Neural cell (in vitro differentiated cells): ENCODE results near the gene ARIH1. TPM values are rescaled to one million over a fixed set of nuclear protein-coding genes. Genes with fewer than 3 reads are reported as not detected.

Source experiments
- H2AFZ ChIP-seq: fragments of 200-600, 300-800 bp; sonication (generic), shearing (Covaris generic); 2 replicates; pipeline ENCODE4 v1.6.0; 2014; ENCODE audit warnings: low read depth, mild to moderate bottlenecking, antibody characterized with exemption, low read length, moderate library complexity
- H3F3A ChIP-seq: fragments of 200-600 bp; shearing (Covaris generic); 2 replicates; pipeline ENCODE4 v1.6.1; 2016; ENCODE audit warnings: mild to moderate bottlenecking, moderate library complexity, mixed read lengths, antibody characterized with exemption, low read length; ENCODE audit not compliant: insufficient read depth, poor library complexity, severe bottlenecking
- H3K27ac ChIP-seq: fragments of 200-600, 300-800 bp; sonication (generic), shearing (Covaris generic); 2 replicates; pipeline ENCODE4 v1.5.1; 2014; ENCODE audit warnings: mild to moderate bottlenecking, low read length, moderate library complexity
- H3K27me3 ChIP-seq: fragments of 300-800, 200-600 bp; sonication (generic), shearing (Covaris generic); 2 replicates; pipeline ENCODE4 v1.6.0; 2014; ENCODE audit warnings: mild to moderate bottlenecking, low read depth, low read length, moderate library complexity; ENCODE audit not compliant: insufficient read depth
- H3K36me3 ChIP-seq: fragments of 300-800, 200-600 bp; sonication (generic), shearing (Covaris generic); 2 replicates; pipeline ENCODE4 v1.5.1; 2014; ENCODE audit warnings: mild to moderate bottlenecking, antibody characterized with exemption, low read length, moderate library complexity; ENCODE audit not compliant: insufficient read depth
- H3K4me2 ChIP-seq: fragments of 300-800, 200-600 bp; sonication (generic), shearing (Covaris generic); 2 replicates; pipeline ENCODE4 v1.6.0; 2014; ENCODE audit warnings: mild to moderate bottlenecking, low read length
- H3K4me3 ChIP-seq: fragments of 300-800, 200-600 bp; sonication (generic), shearing (Covaris generic); 2 replicates; pipeline ENCODE4 v1.5.1; 2014; ENCODE audit warnings: mild to moderate bottlenecking, low read length, moderate library complexity
- H3K79me2 ChIP-seq: fragments of 200-600 bp; shearing (Covaris generic); replicated peaks from 2 replicates; pipeline ENCODE4 v1.6.0; 2014; ENCODE audit warnings: mild to moderate bottlenecking, low read length, moderate library complexity; ENCODE audit not compliant: insufficient read depth
- H3K9ac ChIP-seq: fragments of 300-800, 200-600 bp; sonication (generic), shearing (Covaris generic); 2 replicates; pipeline ENCODE4 v1.6.1; 2016; ENCODE audit warnings: mild to moderate bottlenecking, low read length, mixed read lengths
- H3K9me2 ChIP-seq: fragments of 200-600 bp; shearing (Covaris generic); 2 replicates; pipeline ENCODE4 v1.6.1; 2016; ENCODE audit warnings: mild to moderate bottlenecking, low read length, mixed read lengths; ENCODE audit not compliant: insufficient read depth
- H3K9me3 ChIP-seq: fragments of 200-600, 300-800 bp; sonication (generic), shearing (Covaris generic); 2 replicates; pipeline ENCODE4 v1.6.1; 2016; ENCODE audit warnings: mild to moderate bottlenecking, mixed run types, low read length, moderate library complexity, mixed read lengths
- H4K20me1 ChIP-seq: fragments of 200-600 bp; shearing (Covaris generic); 2 replicates; pipeline ENCODE4 v1.6.1; 2016; ENCODE audit warnings: mild to moderate bottlenecking, mixed run types; ENCODE audit not compliant: insufficient read depth
- CTCF ChIP-seq: fragments of 450-650 bp; IDR thresholded peaks from 2 replicates; pipeline ENCODE4 v1.5.1; 2014; ENCODE audit warnings: antibody characterized with exemption, mild to moderate bottlenecking, moderate library complexity; ENCODE audit not compliant: poor library complexity, severe bottlenecking
- EP300 ChIP-seq: fragments of 450-650 bp; conservative IDR thresholded peaks from 2 replicates; pipeline ENCODE4 v1.6.1; 2014; ENCODE audit warnings: antibody characterized with exemption, mild to moderate bottlenecking, moderate library complexity; ENCODE audit not compliant: poor library complexity, severe bottlenecking
- EZH2 ChIP-seq: fragments of 200-600, 300-800 bp; shearing (Covaris generic), sonication (generic); IDR thresholded peaks from 2 replicates; pipeline ENCODE4 v1.6.1; 2014; ENCODE audit warnings: antibody characterized with exemption, low read length, borderline replicate concordance, mild to moderate bottlenecking; ENCODE audit not compliant: insufficient read depth, poor library complexity, severe bottlenecking
- MXI1 ChIP-seq: fragments of 450-650 bp; conservative IDR thresholded peaks from 2 replicates; pipeline ENCODE4 v1.6.1; 2014; ENCODE audit warnings: antibody characterized with exemption, mild to moderate bottlenecking; ENCODE audit not compliant: poor library complexity, severe bottlenecking
- POLR2AphosphoS5 ChIP-seq: IDR thresholded peaks from 2 replicates; pipeline ENCODE4 v1.6.1; 2012
- RAD21 ChIP-seq: fragments of 450-650 bp; conservative IDR thresholded peaks from 2 replicates; pipeline ENCODE4 v1.6.1; 2014; ENCODE audit warnings: antibody characterized with exemption, mild to moderate bottlenecking, moderate library complexity
- REST ChIP-seq: IDR thresholded peaks from 2 replicates; pipeline ENCODE4 v1.6.1; 2012; ENCODE audit warnings: borderline replicate concordance
- SMC3 ChIP-seq: fragments of 450-650 bp; conservative IDR thresholded peaks from 2 replicates; pipeline ENCODE4 v1.6.1; 2014; ENCODE audit warnings: antibody characterized with exemption, mild to moderate bottlenecking, moderate library complexity; ENCODE audit not compliant: poor library complexity
- TAF1 ChIP-seq: IDR thresholded peaks from 2 replicates; pipeline ENCODE4 v1.6.1; 2012; ENCODE audit warnings: low read depth
- polyA plus RNA-seq: library from polyadenylated mRNA; depleted of rRNA; stranded (reverse); fragments of >200 nt; gene quantifications from 2 replicates; pipeline ENCODE4 v1.2.3, GENCODE V29; 2014

ARIH1 gene
- polyA plus RNA-seq, 1 donor from 2014 or later: 72.1 TPM

GRCh38 chr15:72509484-72509883, 35.4 kb downstream of the ARIH1 start:
- TF ChIP-seq CTCF: no peak
- no peak for TF ChIP-seq SMC3
- no peak for TF ChIP-seq POLR2AphosphoS5
- no peak for TF ChIP-seq EZH2
- TF ChIP-seq RAD21: no peak
- no peak for TF ChIP-seq REST
- TF ChIP-seq TAF1: no peak
- no peak for TF ChIP-seq EP300
- TF ChIP-seq MXI1: no peak
- Histone ChIP-seq H3K36me3 (no peaks in the 10 kb centered on the region), H4K20me1 (peaks cover 16% of the 10 kb centered on the region), H3K79me2 (peaks cover 90% of the 10 kb centered on the region), H3K27ac (no peak overlapping the region), H2AFZ (no peak overlapping the region), H3K9me3 (no peaks in the 10 kb centered on the region), H3K4me3 (no peak overlapping the region), H3K4me2 (no peak overlapping the region), H3F3A (no peaks in the 10 kb centered on the region), H3K9me2 (no peaks in the 10 kb centered on the region), H3K27me3 (no peaks in the 10 kb centered on the region), H3K9ac (no peak overlapping the region)

GRCh38 chr15:72511536-72511935, 37.4 kb downstream of the ARIH1 start:
- Histone ChIP-seq H3K9me2 (no peaks in the 10 kb centered on the region), H3F3A (no peaks in the 10 kb centered on the region), H4K20me1 (peaks cover 25% of the 10 kb centered on the region), H3K4me3 (no peak overlapping the region), H3K27me3 (no peaks in the 10 kb centered on the region), H3K36me3 (no peaks in the 10 kb centered on the region), H3K9ac (no peak overlapping the region), H3K27ac (no peak overlapping the region), H3K79me2 (peaks cover 91% of the 10 kb centered on the region), H3K9me3 (no peaks in the 10 kb centered on the region), H2AFZ (no peak overlapping the region), H3K4me2 (no peak overlapping the region)
- TF ChIP-seq CTCF (no peak), TAF1 (no peak), SMC3 (no peak), MXI1 (no peak), EZH2 (no peak), REST (no peak), POLR2AphosphoS5 (no peak), EP300 (no peak)
